T-helper 22 cell (primary cell): ENCODE measurements around the gene LILRA5.
"Not testable (repeated sequence)": the region's sequence is repeated elsewhere in the genome, so short reads cannot be mapped to it uniquely, and the experiment has no call there.

Experiments
- DNase-seq: peaks from one replicate; pipeline ENCODE4 v3.0.0-alpha.2; 2020; ENCODE audit warnings: low read depth

Gene LILRA5

GRCh38 chr19:54302257-54302656 is 10.7 kb downstream of the LILRA5 start:
- DNase-seq = no peak

GRCh38 chr19:54299515-54299914 is 13.5 kb downstream of the LILRA5 start:
- DNase-seq = no peak

- no peak for DNase-seq
Measured at GRCh38 chr19:54299126-54299498, 13.9 kb downstream of the LILRA5 start.

- DNase-seq = no peak
Measured at GRCh38 chr19:54298357-54299125, 14.4 kb downstream of the LILRA5 start.

- no peak for DNase-seq
Measured at GRCh38 chr19:54297759-54298305, 15.1 kb downstream of the LILRA5 start.

GRCh38 chr19:54294539-54294938 is 18.4 kb downstream of the LILRA5 start:
- no peak for DNase-seq

- not testable (repeated sequence) for DNase-seq
Measured at GRCh38 chr19:54289160-54289559, 23.8 kb downstream of the LILRA5 start.

GRCh38 chr19:54287456-54287855 is 25.5 kb downstream of the LILRA5 start:
- no peak for DNase-seq

- DNase-seq = not testable (repeated sequence)
Measured at GRCh38 chr19:54286283-54286682, 26.7 kb downstream of the LILRA5 start.

- DNase-seq = not testable (repeated sequence)
Measured at GRCh38 chr19:54285427-54286056, 27.4 kb downstream of the LILRA5 start.

- DNase-seq = no peak
Measured at GRCh38 chr19:54282686-54283470, 30.1 kb downstream of the LILRA5 start.

- not testable (repeated sequence) for DNase-seq
Measured at GRCh38 chr19:54281729-54282075, 31.3 kb downstream of the LILRA5 start.

GRCh38 chr19:54281007-54281728 is 31.8 kb downstream of the LILRA5 start, which contains the start of gene LILRB2:
TSS of gene LILRB2 (minus strand) at chr19:54281110. CDS start at chr19:54280496, 614 bp downstream.
- no peak for DNase-seq

GRCh38 chr19:54280441-54280840 is 32.5 kb downstream of the LILRA5 start:
- DNase-seq = not testable (repeated sequence)

GRCh38 chr19:54280025-54280424 is 32.9 kb downstream of the LILRA5 start:
- not testable (repeated sequence) for DNase-seq

- DNase-seq = no peak
Measured at GRCh38 chr19:54279406-54279962, 33.5 kb downstream of the LILRA5 start.

- DNase-seq = not testable (repeated sequence)
Measured at GRCh38 chr19:54278571-54279195, 34.3 kb downstream of the LILRA5 start.

- DNase-seq = not testable (repeated sequence)
Measured at GRCh38 chr19:54278056-54278455, 34.9 kb downstream of the LILRA5 start.

GRCh38 chr19:54277111-54277615 is 35.8 kb downstream of the LILRA5 start:
- not testable (repeated sequence) for DNase-seq

GRCh38 chr19:54275951-54276350 is 37.0 kb downstream of the LILRA5 start:
- no peak for DNase-seq

- DNase-seq = not testable (repeated sequence)
Measured at GRCh38 chr19:54274516-54274915, 38.5 kb downstream of the LILRA5 start.
